Fibroblast of skin of left biceps (primary cell): Measurements from ENCODE around the gene FRMD4A.
A peak's percentile ranks its signal among the peaks of the same experiment; 100 is the strongest.

Experiments used
- DNase-seq, 2 experiments: peaks; one replicate each; pipeline ENCODE4 v3.0.0-alpha.2; 2013; ENCODE audit warnings: low read depth in 2 of 2

Gene FRMD4A

GRCh38 chr10:13654118-13654830 lies 676.5 kb downstream of the FRMD4A start:
- no peak for DNase-seq

- no peak for DNase-seq
These were observed 677.9 kb downstream of the FRMD4A start for GRCh38 chr10:13652860-13653259.

- no peak for DNase-seq
These were observed 678.6 kb downstream of the FRMD4A start for GRCh38 chr10:13651969-13652720.

GRCh38 chr10:13650961-13651360 lies 679.8 kb downstream of the FRMD4A start:
- DNase-seq = no peak

GRCh38 chr10:13649844-13650520 lies 680.7 kb downstream of the FRMD4A start:
- DNase-seq = no peak

GRCh38 chr10:13648425-13648824 lies 682.3 kb downstream of the FRMD4A start:
- no peak for DNase-seq

- DNase-seq = no peak
These were observed 685.9 kb downstream of the FRMD4A start for GRCh38 chr10:13644866-13645265.

- DNase-seq = no peak
These were observed 687.7 kb downstream of the FRMD4A start for GRCh38 chr10:13643016-13643415.

GRCh38 chr10:13642293-13642692 lies 688.4 kb downstream of the FRMD4A start:
- no peak for DNase-seq

- no peak for DNase-seq
These were observed 692.8 kb downstream of the FRMD4A start for GRCh38 chr10:13637894-13638293.

GRCh38 chr10:13637303-13637856 lies 693.3 kb downstream of the FRMD4A start:
- DNase-seq = no peak

- DNase-seq = no peak
These were observed 693.9 kb downstream of the FRMD4A start for GRCh38 chr10:13636776-13637175.

- no peak for DNase-seq
These were observed 696.5 kb downstream of the FRMD4A start for GRCh38 chr10:13634207-13634606.

- DNase-seq = peak; percentile 62 to 65
These were observed 697.0 kb downstream of the FRMD4A start for GRCh38 chr10:13633689-13634088.

- no peak for DNase-seq
These were observed 697.8 kb downstream of the FRMD4A start for GRCh38 chr10:13632884-13633440.

- no peak for DNase-seq
These were observed 698.3 kb downstream of the FRMD4A start for GRCh38 chr10:13632440-13632839.

GRCh38 chr10:13631594-13631993 lies 699.1 kb downstream of the FRMD4A start:
- DNase-seq = no peak

GRCh38 chr10:13630231-13630630 lies 700.5 kb downstream of the FRMD4A start:
- DNase-seq = no peak

- DNase-seq = no peak
These were observed 701.6 kb downstream of the FRMD4A start for GRCh38 chr10:13629116-13629515.

- no peak for DNase-seq
These were observed 702.1 kb downstream of the FRMD4A start for GRCh38 chr10:13628661-13629060.

- DNase-seq = no peak
These were observed 703.0 kb downstream of the FRMD4A start for GRCh38 chr10:13627459-13628310.
